ENCODE measurements around the gene MLH3.

MLH3 gene

GRCh38 chr14:75064205-75064567 is 12.9 kb upstream of the MLH3 start:
- no peak for TF ChIP-seq CTCF (IDR thresholded peaks at IDR 0.05)

- TF ChIP-seq CTCF (IDR thresholded peaks at IDR 0.05): no peak
Observed at GRCh38 chr14:75063491-75064204, 12.4 kb upstream of the MLH3 start, which contains the start of gene ACYP1. ACYP1 (minus strand) TSS chr14:75064024; CDS start chr14:75063553, 471 bp downstream.

- TF ChIP-seq CTCF (IDR thresholded peaks at IDR 0.05): no peak
Observed at GRCh38 chr14:75063013-75063412, 11.7 kb upstream of the MLH3 start.

- TF ChIP-seq CTCF (IDR thresholded peaks at IDR 0.05): no peak
Observed at GRCh38 chr14:75060420-75060819, 9.2 kb upstream of the MLH3 start.

- TF ChIP-seq CTCF (IDR thresholded peaks at IDR 0.05): no peak
Observed at GRCh38 chr14:75059642-75060041, 8.4 kb upstream of the MLH3 start.

- TF ChIP-seq CTCF (IDR thresholded peaks at IDR 0.05): no peak
Observed at GRCh38 chr14:75054421-75054820, 3.2 kb upstream of the MLH3 start.

GRCh38 chr14:75053396-75054291 is 2.4 kb upstream of the MLH3 start:
- TF ChIP-seq CTCF (IDR thresholded peaks at IDR 0.05): no peak

All from LNCAP (cell line).